Stomach (tissue), 4 donors: ENCODE measurements around the gene SLC10A2.

Experiments
- CTCF ChIP-seq, 7 experiments: fragments of 450-650 bp in 4 of 7; fragments of 200-600 bp in 3 of 7; sonication (generic) in 3 of 7; IDR thresholded peaks; one replicate each; pipeline ENCODE4 v1.5.1; 2016 to 2019; ENCODE audit warnings: antibody characterized with exemption in 7 of 7, control low read depth in 2 of 7, mild to moderate bottlenecking in 1 of 7
- POLR2AphosphoS5 ChIP-seq, 3 donors: sonication (generic); formaldehyde crosslinking; IDR thresholded peaks; one replicate each; pipeline ENCODE4 v1.6.1; 2016; ENCODE audit warnings: antibody characterized with exemption in 3 of 3

DNA sequence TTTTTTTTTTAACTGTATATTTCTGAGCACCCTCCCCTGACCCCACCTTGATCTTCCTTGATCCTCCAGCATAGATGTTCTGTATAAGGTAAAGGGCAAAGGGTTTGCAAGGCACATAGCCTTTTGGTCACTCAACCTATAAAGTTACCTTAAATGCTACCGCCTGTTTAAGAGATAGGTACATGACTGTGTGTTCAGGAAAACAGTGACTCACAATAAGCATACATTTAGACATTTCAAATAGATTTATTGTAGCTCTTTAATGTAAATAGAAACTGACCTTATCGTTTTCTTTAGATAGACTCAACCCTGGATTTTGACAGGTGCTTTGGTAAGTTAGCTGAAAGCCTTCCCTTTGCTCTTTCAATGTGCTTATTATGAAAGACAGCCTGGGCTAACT lies 15.2 kb upstream of the SLC10A2 start:
- no peak for TF ChIP-seq CTCF (IDR thresholded peaks at IDR 0.05)
- no peak for TF ChIP-seq POLR2AphosphoS5 (IDR thresholded peaks at IDR 0.05)
